A673 (cell line): ENCODE data around the gene BTG2.

ENCODE experiments used
- CTCF ChIP-seq: fragments of 300-800, 200-600 bp; sonication (generic); conservative IDR thresholded peaks from 2 replicates; pipeline ENCODE4 v1.5.1; 2017; ENCODE audit warnings: low read depth, mild to moderate bottlenecking, antibody characterized with exemption, low read length, moderate library complexity, mixed read lengths
- EZH2 ChIP-seq: fragments of 200-600 bp; sonication (generic); IDR thresholded peaks from 2 replicates; pipeline ENCODE4 v1.6.1; 2017; ENCODE audit warnings: borderline replicate concordance, low read depth, mild to moderate bottlenecking, mixed read lengths, antibody characterized with exemption, low read length; ENCODE audit not compliant: poor library complexity, severe bottlenecking

GRCh38 chr1:203349166-203349565 lies 43.8 kb downstream of the BTG2 start:
- TF ChIP-seq CTCF (no peak), EZH2 (no peak)
